Measurements from ENCODE around the gene HERPUD1. TPM values are rescaled to one million over a fixed set of nuclear protein-coding genes. Genes with fewer than 3 reads are reported as not detected.

Gene HERPUD1
- total and polyA plus RNA-seq, 2 of the 13 experiments (the other 11 are each of a cell fraction or from before 2014, with no cell fraction given), result 96.2 to 323 TPM

DNA sequence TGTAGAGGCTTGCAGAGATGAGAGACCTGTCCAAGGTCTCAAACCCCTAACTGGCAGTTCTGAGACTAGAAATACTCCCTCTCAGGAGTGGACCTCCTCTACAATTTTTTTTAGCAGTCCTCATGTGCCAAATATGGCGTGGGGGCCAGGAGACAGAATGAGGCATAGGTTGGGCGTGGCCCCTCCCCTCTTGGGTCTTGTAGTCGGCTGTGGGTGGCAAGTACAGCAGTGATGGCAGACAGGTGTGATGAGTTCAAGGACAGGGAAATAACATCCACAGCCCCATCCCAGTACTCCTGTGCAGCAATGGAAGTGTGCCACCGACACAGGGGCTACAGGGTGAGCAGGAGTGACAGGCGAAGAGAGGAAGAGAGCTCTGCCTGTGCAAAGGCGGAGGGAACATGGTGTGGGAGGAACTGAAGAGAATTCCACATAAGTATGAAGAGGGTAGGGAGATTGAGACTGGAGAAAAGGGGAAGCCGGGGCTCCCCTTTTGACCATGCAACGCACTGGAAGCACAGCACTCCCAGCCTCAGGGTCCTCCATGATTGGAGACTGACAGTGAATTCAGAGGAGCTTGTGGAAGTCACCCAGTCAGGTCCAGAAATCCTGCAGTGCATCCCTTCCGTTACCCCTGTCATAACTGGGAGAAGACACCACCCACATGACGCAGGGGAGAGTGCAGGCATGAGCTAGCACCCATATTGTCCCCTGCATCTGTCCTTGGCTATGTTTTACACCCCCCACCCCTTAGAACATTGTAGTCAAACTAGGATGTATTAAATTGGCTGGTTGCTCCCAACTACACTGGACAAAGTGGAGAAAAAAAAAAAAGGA, 15.0 kb downstream of the HERPUD1 start (continued):
- TF ChIP-seq, protein P1, sequence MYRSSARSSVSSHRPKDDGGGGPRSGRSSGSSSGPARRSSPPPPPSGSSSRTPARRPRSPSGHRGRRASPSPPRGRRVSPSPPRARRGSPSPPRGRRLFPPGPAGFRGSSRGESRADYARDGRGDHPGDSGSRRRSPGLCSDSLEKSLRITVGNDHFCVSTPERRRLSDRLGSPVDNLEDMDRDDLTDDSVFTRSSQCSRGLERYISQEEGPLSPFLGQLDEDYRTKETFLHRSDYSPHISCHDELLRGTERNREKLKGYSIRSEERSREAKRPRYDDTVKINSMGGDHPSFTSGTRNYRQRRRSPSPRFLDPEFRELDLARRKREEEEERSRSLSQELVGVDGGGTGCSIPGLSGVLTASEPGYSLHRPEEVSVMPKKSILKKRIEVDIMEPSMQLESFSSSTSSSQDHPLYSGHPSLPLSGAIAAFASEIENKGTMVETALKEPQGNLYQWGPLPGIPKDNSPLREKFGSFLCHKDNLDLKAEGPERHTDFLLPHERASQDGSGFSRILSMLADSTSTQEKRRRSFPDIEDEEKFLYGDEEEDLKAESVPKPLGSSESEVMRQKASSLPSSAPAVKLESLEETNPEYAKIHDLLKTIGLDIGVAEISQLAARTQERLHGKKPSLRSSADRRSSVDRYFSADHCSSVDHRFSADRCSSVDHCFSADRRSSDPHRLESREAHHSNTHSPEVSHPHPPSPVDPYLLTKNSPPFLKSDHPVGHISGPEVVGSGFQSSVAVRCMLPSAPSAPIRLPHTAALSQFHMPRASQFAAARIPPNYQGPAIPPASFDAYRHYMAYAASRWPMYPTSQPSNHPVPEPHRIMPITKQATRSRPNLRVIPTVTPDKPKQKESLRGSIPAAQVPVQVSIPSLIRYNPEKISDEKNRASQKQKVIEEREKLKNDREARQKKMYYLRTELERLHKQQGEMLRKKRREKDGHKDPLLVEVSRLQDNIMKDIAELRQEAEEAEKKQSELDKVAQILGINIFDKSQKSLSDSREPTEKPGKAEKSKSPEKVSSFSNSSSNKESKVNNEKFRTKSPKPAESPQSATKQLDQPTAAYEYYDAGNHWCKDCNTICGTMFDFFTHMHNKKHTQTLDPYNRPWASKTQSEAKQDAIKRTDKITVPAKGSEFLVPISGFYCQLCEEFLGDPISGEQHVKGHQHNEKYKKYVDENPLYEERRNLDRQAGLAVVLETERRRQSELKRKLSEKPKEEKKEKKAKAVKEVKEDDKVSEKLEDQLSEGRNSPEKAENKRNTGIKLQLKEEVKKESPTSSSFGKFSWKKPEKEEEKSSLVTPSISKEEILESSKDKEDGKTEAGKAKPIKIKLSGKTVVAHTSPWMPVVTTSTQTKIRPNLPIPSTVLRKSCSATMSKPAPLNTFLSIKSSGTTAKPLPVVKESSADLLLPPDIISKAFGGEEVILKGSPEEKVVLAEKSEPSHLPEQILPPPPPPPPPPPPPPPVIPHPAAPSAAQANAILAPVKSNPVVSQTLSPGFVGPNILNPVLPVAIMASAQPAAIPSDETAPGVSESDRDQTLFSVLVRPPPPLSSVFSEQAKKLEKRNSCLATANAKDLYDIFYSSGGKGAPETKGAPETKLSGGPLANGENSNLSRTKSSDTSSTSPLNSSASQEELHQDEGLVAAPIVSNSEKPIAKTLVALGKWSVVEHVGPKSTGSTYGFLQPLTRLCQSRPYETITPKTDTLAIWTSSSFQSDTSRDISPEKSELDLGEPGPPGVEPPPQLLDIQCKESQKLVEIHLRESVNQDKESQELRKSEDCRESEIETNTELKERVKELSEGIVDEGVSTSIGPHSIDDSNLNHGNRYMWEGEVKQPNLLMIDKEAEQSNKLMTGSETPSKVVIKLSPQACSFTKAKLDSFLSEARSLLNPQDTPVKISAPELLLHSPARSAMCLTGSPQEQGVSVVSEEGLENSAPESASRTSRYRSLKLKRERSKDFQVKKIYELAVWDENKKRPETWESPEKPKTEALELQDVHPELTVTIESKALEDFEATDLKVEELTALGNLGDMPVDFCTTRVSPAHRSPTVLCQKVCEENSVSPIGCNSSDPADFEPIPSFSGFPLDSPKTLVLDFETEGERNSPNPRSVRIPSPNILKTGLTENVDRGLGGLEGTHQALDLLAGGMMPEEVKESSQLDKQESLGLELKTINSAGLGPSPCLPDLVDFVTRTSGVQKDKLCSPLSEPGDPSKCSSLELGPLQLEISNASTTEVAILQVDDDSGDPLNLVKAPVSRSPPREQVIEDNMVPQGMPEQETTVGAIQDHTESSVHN (CRISPR knock-in tag; IDR thresholded peaks at IDR 0.05), result no peak
- TF ChIP-seq FOXC1 (CRISPR knock-in tag; IDR thresholded peaks at IDR 0.05; ENCODE audit: borderline replicate concordance), result no peak
- no peak for TF ChIP-seq TOE1 (CRISPR knock-in tag; IDR thresholded peaks at IDR 0.05)
- TF ChIP-seq, protein P2, sequence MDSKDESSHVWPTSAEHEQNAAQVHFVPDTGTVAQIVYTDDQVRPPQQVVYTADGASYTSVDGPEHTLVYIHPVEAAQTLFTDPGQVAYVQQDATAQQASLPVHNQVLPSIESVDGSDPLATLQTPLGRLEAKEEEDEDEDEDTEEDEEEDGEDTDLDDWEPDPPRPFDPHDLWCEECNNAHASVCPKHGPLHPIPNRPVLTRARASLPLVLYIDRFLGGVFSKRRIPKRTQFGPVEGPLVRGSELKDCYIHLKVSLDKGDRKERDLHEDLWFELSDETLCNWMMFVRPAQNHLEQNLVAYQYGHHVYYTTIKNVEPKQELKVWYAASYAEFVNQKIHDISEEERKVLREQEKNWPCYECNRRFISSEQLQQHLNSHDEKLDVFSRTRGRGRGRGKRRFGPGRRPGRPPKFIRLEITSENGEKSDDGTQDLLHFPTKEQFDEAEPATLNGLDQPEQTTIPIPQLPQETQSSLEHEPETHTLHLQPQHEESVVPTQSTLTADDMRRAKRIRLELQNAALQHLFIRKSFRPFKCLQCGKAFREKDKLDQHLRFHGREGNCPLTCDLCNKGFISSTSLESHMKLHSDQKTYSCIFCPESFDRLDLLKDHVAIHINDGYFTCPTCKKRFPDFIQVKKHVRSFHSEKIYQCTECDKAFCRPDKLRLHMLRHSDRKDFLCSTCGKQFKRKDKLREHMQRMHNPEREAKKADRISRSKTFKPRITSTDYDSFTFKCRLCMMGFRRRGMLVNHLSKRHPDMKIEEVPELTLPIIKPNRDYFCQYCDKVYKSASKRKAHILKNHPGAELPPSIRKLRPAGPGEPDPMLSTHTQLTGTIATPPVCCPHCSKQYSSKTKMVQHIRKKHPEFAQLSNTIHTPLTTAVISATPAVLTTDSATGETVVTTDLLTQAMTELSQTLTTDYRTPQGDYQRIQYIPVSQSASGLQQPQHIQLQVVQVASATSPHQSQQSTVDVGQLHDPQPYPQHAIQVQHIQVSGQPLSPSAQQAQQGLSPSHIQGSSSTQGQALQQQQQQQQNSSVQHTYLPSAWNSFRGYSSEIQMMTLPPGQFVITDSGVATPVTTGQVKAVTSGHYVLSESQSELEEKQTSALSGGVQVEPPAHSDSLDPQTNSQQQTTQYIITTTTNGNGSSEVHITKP (CRISPR knock-in tag; IDR thresholded peaks at IDR 0.05; ENCODE audit: low read depth), result no peak
- TF ChIP-seq MED1 (CRISPR knock-in tag; IDR thresholded peaks at IDR 0.05), result peak; percentile 37; the same call in 1 of the 2 replicates
- no peak for TF ChIP-seq SMC3 (IDR thresholded peaks at IDR 0.05; ENCODE audit: low read length)
- TF ChIP-seq, protein P3, sequence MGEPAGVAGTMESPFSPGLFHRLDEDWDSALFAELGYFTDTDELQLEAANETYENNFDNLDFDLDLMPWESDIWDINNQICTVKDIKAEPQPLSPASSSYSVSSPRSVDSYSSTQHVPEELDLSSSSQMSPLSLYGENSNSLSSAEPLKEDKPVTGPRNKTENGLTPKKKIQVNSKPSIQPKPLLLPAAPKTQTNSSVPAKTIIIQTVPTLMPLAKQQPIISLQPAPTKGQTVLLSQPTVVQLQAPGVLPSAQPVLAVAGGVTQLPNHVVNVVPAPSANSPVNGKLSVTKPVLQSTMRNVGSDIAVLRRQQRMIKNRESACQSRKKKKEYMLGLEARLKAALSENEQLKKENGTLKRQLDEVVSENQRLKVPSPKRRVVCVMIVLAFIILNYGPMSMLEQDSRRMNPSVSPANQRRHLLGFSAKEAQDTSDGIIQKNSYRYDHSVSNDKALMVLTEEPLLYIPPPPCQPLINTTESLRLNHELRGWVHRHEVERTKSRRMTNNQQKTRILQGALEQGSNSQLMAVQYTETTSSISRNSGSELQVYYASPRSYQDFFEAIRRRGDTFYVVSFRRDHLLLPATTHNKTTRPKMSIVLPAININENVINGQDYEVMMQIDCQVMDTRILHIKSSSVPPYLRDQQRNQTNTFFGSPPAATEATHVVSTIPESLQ (CRISPR knock-in tag; conservative IDR thresholded peaks at IDR 0.05), result no peak
- TF ChIP-seq ZNF749 (CRISPR knock-in tag; IDR thresholded peaks at IDR 0.05; ENCODE audit: borderline replicate concordance), result no peak
- TF ChIP-seq, protein P4, sequence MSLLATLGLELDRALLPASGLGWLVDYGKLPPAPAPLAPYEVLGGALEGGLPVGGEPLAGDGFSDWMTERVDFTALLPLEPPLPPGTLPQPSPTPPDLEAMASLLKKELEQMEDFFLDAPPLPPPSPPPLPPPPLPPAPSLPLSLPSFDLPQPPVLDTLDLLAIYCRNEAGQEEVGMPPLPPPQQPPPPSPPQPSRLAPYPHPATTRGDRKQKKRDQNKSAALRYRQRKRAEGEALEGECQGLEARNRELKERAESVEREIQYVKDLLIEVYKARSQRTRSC (CRISPR knock-in tag; IDR thresholded peaks at IDR 0.05; ENCODE audit: low read depth), result no peak
- no peak for TF ChIP-seq HIVEP1 (CRISPR knock-in tag; IDR thresholded peaks at IDR 0.05)
- TF ChIP-seq DPF2 (CRISPR knock-in tag; IDR thresholded peaks at IDR 0.05; ENCODE audit: borderline replicate concordance, low read depth), result no peak
- no peak for TF ChIP-seq ZNF33B (CRISPR knock-in tag; IDR thresholded peaks at IDR 0.05)
